Gastroesophageal sphincter (tissue), 4 donors: ENCODE results near the gene TMEM171. TPM values are rescaled to one million over a fixed set of nuclear protein-coding genes. Genes with fewer than 3 reads are reported as not detected.

Experiments used
- ATAC-seq: fragments of 150-250 bp; one replicate; pipeline ENCODE4 v1.9.1; 2016; ENCODE audit warnings: mild to moderate bottlenecking, moderate library complexity
- H3K27ac ChIP-seq, 4 donors: fragments of 200-600 bp; sonication (generic) in 3 of 4; 1 replicate in 3 of 4; 2 replicates in 1 of 4; pipeline ENCODE4 v1.5.1; 2016 to 2019
- H3K27me3 ChIP-seq: fragments of 200-600 bp; sonication (generic); one replicate; pipeline ENCODE4 v1.5.1; 2019
- H3K36me3 ChIP-seq, 2 donors: fragments of 200-600 bp; sonication (generic); one replicate each; pipeline ENCODE4 v1.5.1; 2019; ENCODE audit warnings: control low read depth in 1 of 2
- H3K4me1 ChIP-seq, 3 donors: fragments of 200-600 bp; sonication (generic); 1 replicate in 2 of 3; 2 replicates in 1 of 3; pipeline ENCODE4 v1.5.1; 2016 to 2019; ENCODE audit warnings: control low read depth in 2 of 3
- H3K4me3 ChIP-seq, 2 donors: fragments of 200-600 bp; sonication (generic); one replicate each; pipeline ENCODE4 v1.5.1; 2019; ENCODE audit warnings: mild to moderate bottlenecking in 1 of 2, moderate library complexity in 1 of 2
- H3K9me3 ChIP-seq, 3 donors: fragments of 200-600 bp; sonication (generic); one replicate each; pipeline ENCODE4 v1.5.1; 2017 to 2019; ENCODE audit warnings: control low read depth in 2 of 3
- CTCF ChIP-seq, 4 experiments: fragments of 200-600 bp in 2 of 4; fragments of 450-650 bp in 2 of 4; sonication (generic) in 1 of 4; IDR thresholded peaks; one replicate each; pipeline ENCODE4 v1.5.1; 2017 to 2019; ENCODE audit warnings: antibody characterized with exemption in 4 of 4, mild to moderate bottlenecking in 2 of 4, moderate library complexity in 2 of 4
- EP300 ChIP-seq: sonication (generic); formaldehyde crosslinking; IDR thresholded peaks from one replicate; pipeline ENCODE4 v1.6.1; 2017; ENCODE audit warnings: antibody characterized with exemption, mild to moderate bottlenecking
- POLR2A ChIP-seq, 2 donors: fragments of 450-650 bp; IDR thresholded peaks; one replicate each; pipeline ENCODE4 v1.6.1; 2017; ENCODE audit warnings: antibody characterized with exemption in 2 of 2, mild to moderate bottlenecking in 2 of 2, moderate library complexity in 1 of 2
- POLR2AphosphoS5 ChIP-seq: sonication (generic); formaldehyde crosslinking; IDR thresholded peaks from one replicate; pipeline ENCODE4 v1.6.1; 2017; ENCODE audit warnings: antibody characterized with exemption
- WGBS, 2 donors: methylation state at CpG; one replicate each; pipeline ENCODE4 v1.1.5; 2018; ENCODE audit warnings: low coverage in 1 of 2; 5-methylcytosine and 5-hydroxymethylcytosine counted together
- total RNA-seq, 4 donors: library from RNA; depleted of rRNA; stranded (reverse); fragments of >200 nt; gene quantifications; one replicate each; pipeline ENCODE4 v1.1.0, GENCODE V29; 2016

Gene TMEM171
- total RNA-seq, 4 donors from 2014 or later = 0.84 TPM; not detected in 3

DNA sequence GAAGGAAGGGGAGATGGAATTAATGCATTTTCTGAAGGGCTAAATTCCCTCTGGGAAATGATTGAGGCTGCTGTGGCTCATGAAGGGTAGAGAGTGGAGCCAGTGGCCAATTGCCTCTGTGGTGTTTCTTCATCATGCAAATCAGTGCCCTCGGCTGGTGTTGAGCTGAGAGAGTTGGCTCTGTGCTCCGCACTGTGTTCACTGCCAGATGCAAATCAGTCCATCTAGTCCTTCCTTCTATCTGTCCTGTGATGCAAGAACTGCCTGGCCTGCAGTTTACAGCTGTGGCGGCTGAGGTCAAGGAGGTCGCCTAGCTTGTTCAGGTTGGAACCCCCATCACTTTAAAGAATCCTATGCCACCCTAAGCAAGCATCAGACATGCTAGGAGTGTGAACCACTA, 6.0 kb downstream of the TMEM171 start:
- no peak for ATAC-seq
- WGBS, 2 donors = 88 to 100% methylated on average over 1 to 4 of the region's 4 CpGs
- Histone ChIP-seq H3K27me3 (peaks cover 36% of the 10 kb centered on the region), H3K27ac (no peak overlapping the region), H3K4me1 (no peaks in the 10 kb centered on the region), H3K4me3 (no peak overlapping the region), H3K9me3 (no peaks in the 10 kb centered on the region), H3K36me3 (no peaks in the 10 kb centered on the region)
- TF ChIP-seq POLR2AphosphoS5 = no peak
- TF ChIP-seq POLR2A (IDR thresholded peaks at IDR 0.05) = no peak
- TF ChIP-seq EP300 = no peak
- TF ChIP-seq CTCF (IDR thresholded peaks at IDR 0.05) = no peak

GRCh38 chr5:73126957-73127356, 6.6 kb downstream of the TMEM171 start:
- no peaks in the 10 kb centered on the region for H3K4me1 ChIP-seq
- no peak overlapping the region for H3K4me3 ChIP-seq
- WGBS, 2 donors = 80 to 93% methylated on average over 1 of the region's 1 CpG
- ATAC-seq = no peak
- peaks cover 31% of the 10 kb centered on the region for H3K27me3 ChIP-seq
- H3K27ac ChIP-seq = no peak overlapping the region
- TF ChIP-seq CTCF (IDR thresholded peaks at IDR 0.05) = no peak
- no peak for TF ChIP-seq POLR2A (IDR thresholded peaks at IDR 0.05)
- TF ChIP-seq POLR2AphosphoS5 = no peak
- no peak for TF ChIP-seq EP300
- no peaks in the 10 kb centered on the region for H3K9me3 ChIP-seq
- H3K36me3 ChIP-seq = no peaks in the 10 kb centered on the region

- Histone ChIP-seq H3K36me3 (no peaks in the 10 kb centered on the region), H3K4me1 (no peaks in the 10 kb centered on the region), H3K4me3 (no peak overlapping the region), H3K27ac (no peak overlapping the region), H3K9me3 (no peaks in the 10 kb centered on the region), H3K27me3 (peaks cover 14% of the 10 kb centered on the region)
- no peak for ATAC-seq
- 80 to 89% methylated on average over 1 to 5 of the region's 5 CpGs for WGBS, 2 donors
- no peak for TF ChIP-seq POLR2A (IDR thresholded peaks at IDR 0.05)
Observed at GRCh38 chr5:73129143-73129542, 8.8 kb downstream of the TMEM171 start.

DNA sequence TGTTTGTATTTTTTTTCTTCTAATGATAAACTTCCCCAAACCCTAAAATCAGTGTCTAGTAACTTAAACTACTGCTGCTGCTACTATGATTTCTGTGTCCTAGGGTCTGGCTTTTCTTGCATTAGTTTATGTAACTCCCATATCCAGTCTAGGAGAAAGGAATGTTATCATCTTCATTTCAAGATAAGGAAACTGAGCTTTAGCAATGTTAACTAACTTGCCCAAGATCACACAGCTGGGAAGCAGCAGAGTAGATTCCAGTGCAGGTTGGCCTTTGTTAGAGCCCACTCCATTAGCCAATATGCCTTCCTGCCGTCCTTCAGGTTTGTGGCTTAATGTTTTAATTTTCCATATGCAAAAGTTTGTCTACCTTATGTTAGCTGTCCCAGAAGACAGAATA, 10.4 kb downstream of the TMEM171 start:
- H3K27me3 ChIP-seq = peaks cover 8% of the 10 kb centered on the region
- TF ChIP-seq EP300 = no peak
- no peaks in the 10 kb centered on the region for H3K36me3 ChIP-seq
- no peaks in the 10 kb centered on the region for H3K4me1 ChIP-seq
- no peak for ATAC-seq
- H3K27ac ChIP-seq = no peak overlapping the region
- H3K4me3 ChIP-seq = no peak overlapping the region
- 69 to 83% methylated on average over 1 of the region's 1 CpG for WGBS, 2 donors
- H3K9me3 ChIP-seq = no peaks in the 10 kb centered on the region

DNA sequence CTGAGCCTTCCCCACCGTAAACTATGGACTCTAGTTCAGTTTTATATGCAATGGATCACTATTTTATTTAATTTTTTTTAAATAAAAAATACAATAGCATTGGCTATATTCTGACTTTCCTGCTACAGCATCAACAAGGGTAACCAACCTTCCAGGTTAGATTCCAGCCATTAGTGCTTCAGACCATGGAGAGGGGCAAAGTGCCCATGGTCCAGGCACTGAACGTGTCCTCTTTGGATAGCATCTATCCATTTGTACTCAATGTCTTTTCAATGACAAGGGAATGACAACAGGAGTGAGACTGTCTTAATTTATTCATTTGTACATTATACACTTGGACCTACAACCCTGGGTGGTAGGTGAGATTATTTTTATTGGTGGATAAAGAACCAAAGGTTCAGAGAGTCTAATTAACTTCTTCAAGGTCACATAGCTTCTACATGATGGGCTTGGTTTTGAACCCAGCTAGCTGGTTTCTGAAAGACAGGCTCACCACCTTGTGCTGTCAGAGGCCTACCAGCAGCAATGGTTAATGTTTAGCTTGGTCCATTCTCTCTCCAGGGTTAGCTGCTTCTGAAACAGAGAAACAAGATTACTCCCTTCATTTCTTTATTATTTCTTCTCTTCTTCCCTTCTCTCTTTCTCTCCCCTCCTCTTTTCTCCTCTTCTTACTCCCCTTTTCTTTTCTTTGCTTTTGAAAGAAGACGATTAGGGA, 11.5 kb downstream of the TMEM171 start:
- no peak for ATAC-seq

More for the DNA sequence above, 11.5 kb downstream of the TMEM171 start:
- Histone ChIP-seq H3K4me1 (no peaks in the 10 kb centered on the region), H3K36me3 (no peaks in the 10 kb centered on the region), H3K27ac (no peak overlapping the region), H3K27me3 (peaks cover 18% of the 10 kb centered on the region), H3K4me3 (no peak overlapping the region), H3K9me3 (no peaks in the 10 kb centered on the region)
- no peak for TF ChIP-seq POLR2AphosphoS5
- TF ChIP-seq POLR2A (IDR thresholded peaks at IDR 0.05) = no peak
- TF ChIP-seq EP300 = no peak
- no peak for TF ChIP-seq CTCF (IDR thresholded peaks at IDR 0.05)
- WGBS, 2 donors = 68 to 82% methylated on average over 3 of the region's 3 CpGs
